Left renal pelvis (tissue), 4 donors: ENCODE results near the gene ZNF827. TPM values are rescaled to one million over a fixed set of nuclear protein-coding genes. Genes with fewer than 3 reads are reported as not detected.
A peak's percentile ranks its signal among the peaks of the same experiment; 100 is the strongest.

Experiments
- DNase-seq, 4 donors: peaks; one replicate each; pipeline ENCODE4 v3.0.0-alpha.2; 2013; ENCODE audit warnings: low read depth in 4 of 4, low spot score in 3 of 4
- polyA plus RNA-seq, 4 donors: library from polyadenylated mRNA; unstranded; fragments of 120-200 nt; gene quantifications; one replicate each; pipeline ENCODE4 v1.2.1, GENCODE V29; 2013; ENCODE audit not compliant: insufficient read length in 4 of 4

Gene ZNF827
- polyA plus RNA-seq, 4 donors = 13.4 to 39.3 (median 32.5) TPM

GRCh38 chr4:145935253-145936141 is 3.1 kb downstream of the ZNF827 start:
- no peak for DNase-seq

GRCh38 chr4:145934434-145935047 is 4.1 kb downstream of the ZNF827 start:
- no peak for DNase-seq

GRCh38 chr4:145933134-145933533 is 5.5 kb downstream of the ZNF827 start:
- DNase-seq = no peak

GRCh38 chr4:145931403-145931802 is 7.2 kb downstream of the ZNF827 start:
- DNase-seq = no peak

GRCh38 chr4:145930592-145930991 is 8.0 kb downstream of the ZNF827 start:
- DNase-seq = no peak

- DNase-seq = no peak
Observed at GRCh38 chr4:145929415-145930178, 9.0 kb downstream of the ZNF827 start.

- DNase-seq = no peak
Observed at GRCh38 chr4:145928748-145929147, 9.9 kb downstream of the ZNF827 start.

- DNase-seq = no peak
Observed at GRCh38 chr4:145927030-145927429, 11.6 kb downstream of the ZNF827 start.

- DNase-seq = no peak
Observed at GRCh38 chr4:145921231-145921630, 17.4 kb downstream of the ZNF827 start.

GRCh38 chr4:145920205-145920604 is 18.4 kb downstream of the ZNF827 start:
- DNase-seq = no peak

- DNase-seq = no peak
Observed at GRCh38 chr4:145912376-145912775, 26.2 kb downstream of the ZNF827 start.

- no peak for DNase-seq
Observed at GRCh38 chr4:145909773-145910172, 28.9 kb downstream of the ZNF827 start.

- DNase-seq = peak in 2 of 4 donors; percentile 41 to 47
Observed at GRCh38 chr4:145909281-145909715, 29.3 kb downstream of the ZNF827 start.

- DNase-seq = no peak
Observed at GRCh38 chr4:145907812-145908211, 30.8 kb downstream of the ZNF827 start.

GRCh38 chr4:145907390-145907789 is 31.2 kb downstream of the ZNF827 start:
- DNase-seq = no peak

- DNase-seq = no peak
Observed at GRCh38 chr4:145904413-145905177, 34.0 kb downstream of the ZNF827 start.

GRCh38 chr4:145902522-145902921 is 36.1 kb downstream of the ZNF827 start:
- DNase-seq = no peak

GRCh38 chr4:145899886-145900460 is 38.6 kb downstream of the ZNF827 start:
- DNase-seq = no peak

- DNase-seq = no peak
Observed at GRCh38 chr4:145898926-145899531, 39.6 kb downstream of the ZNF827 start.

GRCh38 chr4:145898466-145898865 is 40.2 kb downstream of the ZNF827 start:
- no peak for DNase-seq
